ENCODE results near the gene LENG1. TPM values are rescaled to one million over a fixed set of nuclear protein-coding genes. Genes with fewer than 3 reads are reported as not detected.

LENG1 gene
- total RNA-seq, 1 experiment from 2014 or later = 11.2 TPM

- Histone ChIP-seq H3K4me3 (ENCODE audit: low read depth in 2 of 2, low read length in 2 of 2) (no peak overlapping the region), H3K27me3 (ENCODE audit: control insufficient read depth, insufficient read depth, low read length) (no peaks in the 10 kb centered on the region), H3K36me3 (ENCODE audit: control insufficient read depth, insufficient read depth, low read length) (peaks cover 17% of the 10 kb centered on the region), H3K4me1 (ENCODE audit: control insufficient read depth, insufficient read depth, low read length) (no peaks in the 10 kb centered on the region), H3K27ac (ENCODE audit: low read length) (no peak overlapping the region), H3K9me3 (ENCODE audit: control insufficient read depth, insufficient read depth, low read depth, low read length) (no peaks in the 10 kb centered on the region)
- DNase-seq (ENCODE audit: low read depth, low spot score) = no peak
- ChIA-PET CTCF (no interaction called here), POLR2A (interaction anchor here (0.7 to 1.6 kb wide), 2 partner anchors 10 to 233 kb away, joined by 3 to 5 read pairs; no protein-coding TSS in a partner anchor)
- no peak for ATAC-seq
- intact Hi-C loops (cut with micrococcal nuclease; ENCODE audit: unreplicated experiment) = no loop called here
- no TSS peak for BruUV-seq (replicated peaks)
- TF ChIP-seq TCF7L2 (IDR thresholded peaks at IDR 0.05; ENCODE audit: low read depth, low read length) (no peak), CTCF (IDR thresholded peaks at IDR 0.05) (no peak), SIN3A (IDR thresholded peaks at IDR 0.05; ENCODE audit: borderline replicate concordance, insufficient read depth, low read depth, low read length) (no peak), POLR2AphosphoS5 (IDR thresholded peaks at IDR 0.05; ENCODE audit: low read depth, low read length) (no peak), REST (IDR thresholded peaks at IDR 0.05; ENCODE audit: insufficient read depth in 1 of 2, low read depth in 2 of 2, low read length in 1 of 2) (no peak)
- in situ Hi-C loops (cut with HindIII; ENCODE audit: low pct_unique_long_range_greater_than_20kb, low sequenced_read_pairs) = no loop called here
These were observed 35.1 kb downstream of the LENG1 start for GRCh38 chr19:54124393-54124792.

GRCh38 chr19:54123682-54124081 lies 35.8 kb downstream of the LENG1 start:
- ChIA-PET POLR2A (interaction anchor here (0.7 to 1.6 kb wide), 2 partner anchors 9 to 233 kb away, joined by 3 to 5 read pairs; no protein-coding TSS in a partner anchor), CTCF (no interaction called here)
- TF ChIP-seq POLR2AphosphoS5 (IDR thresholded peaks at IDR 0.05; ENCODE audit: low read depth, low read length) = no peak
- no peak for TF ChIP-seq REST (IDR thresholded peaks at IDR 0.05; ENCODE audit: insufficient read depth in 1 of 2, low read depth in 2 of 2, low read length in 1 of 2)
- no peak for TF ChIP-seq SIN3A (IDR thresholded peaks at IDR 0.05; ENCODE audit: borderline replicate concordance, insufficient read depth, low read depth, low read length)
- no peak for TF ChIP-seq CTCF (IDR thresholded peaks at IDR 0.05)
- TF ChIP-seq TCF7L2 (IDR thresholded peaks at IDR 0.05; ENCODE audit: low read depth, low read length) = no peak
- Histone ChIP-seq H3K27me3 (ENCODE audit: control insufficient read depth, insufficient read depth, low read length) (no peaks in the 10 kb centered on the region), H3K27ac (ENCODE audit: low read length) (no peak overlapping the region), H3K9me3 (ENCODE audit: control insufficient read depth, insufficient read depth, low read depth, low read length) (no peaks in the 10 kb centered on the region), H3K4me3 (ENCODE audit: low read depth in 2 of 2, low read length in 2 of 2) (no peak overlapping the region), H3K36me3 (ENCODE audit: control insufficient read depth, insufficient read depth, low read length) (peaks cover 17% of the 10 kb centered on the region), H3K4me1 (ENCODE audit: control insufficient read depth, insufficient read depth, low read length) (no peaks in the 10 kb centered on the region)
- DNase-seq (ENCODE audit: low read depth, low spot score) (no peak), ATAC-seq (no peak)
- BruUV-seq (replicated peaks) = no TSS peak
- in situ Hi-C loops (cut with HindIII; ENCODE audit: low pct_unique_long_range_greater_than_20kb, low sequenced_read_pairs) (no loop called here), intact Hi-C loops (cut with micrococcal nuclease; ENCODE audit: unreplicated experiment) (no loop called here)
